Urothelium cell line (cell line): ENCODE results near the gene STK33.

Experiments used
- DNase-seq: peaks from one replicate; pipeline ENCODE4 v3.0.0; 2011; ENCODE audit warnings: low spot score, mixed read lengths
- FAIRE-seq: peaks from 2 replicates; lab custom pipeline; 2011; peaks lifted over from hg19 to GRCh38; lab: Jason Lieb, UNC

Gene STK33

DNA sequence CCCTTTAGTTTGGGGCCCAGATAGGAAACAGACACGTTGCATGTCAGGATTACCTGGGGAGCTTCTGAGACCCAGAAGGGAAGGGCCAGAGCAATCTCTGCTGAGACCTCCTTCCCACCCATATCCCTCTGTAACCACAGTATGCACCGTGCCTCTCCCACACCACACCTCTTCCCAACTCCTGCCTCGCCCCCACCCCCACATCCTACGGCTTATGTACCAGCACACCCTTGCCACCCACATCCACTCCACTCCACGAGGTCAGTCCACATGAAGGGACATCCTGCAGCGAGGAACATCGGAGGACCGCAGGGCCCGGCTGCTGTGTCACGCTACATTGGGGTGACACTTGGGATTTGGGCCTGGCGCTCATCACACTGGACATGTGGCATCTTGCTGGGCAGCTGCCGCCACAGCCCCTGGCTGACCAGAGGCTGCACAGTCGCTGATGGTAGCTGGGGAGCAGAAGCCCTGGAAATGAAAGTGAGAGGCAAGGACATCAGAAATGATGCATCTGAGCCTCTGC, 212.1 kb downstream of the STK33 start:
- DNase-seq (no peak), FAIRE-seq (peak; percentile 5)

DNA sequence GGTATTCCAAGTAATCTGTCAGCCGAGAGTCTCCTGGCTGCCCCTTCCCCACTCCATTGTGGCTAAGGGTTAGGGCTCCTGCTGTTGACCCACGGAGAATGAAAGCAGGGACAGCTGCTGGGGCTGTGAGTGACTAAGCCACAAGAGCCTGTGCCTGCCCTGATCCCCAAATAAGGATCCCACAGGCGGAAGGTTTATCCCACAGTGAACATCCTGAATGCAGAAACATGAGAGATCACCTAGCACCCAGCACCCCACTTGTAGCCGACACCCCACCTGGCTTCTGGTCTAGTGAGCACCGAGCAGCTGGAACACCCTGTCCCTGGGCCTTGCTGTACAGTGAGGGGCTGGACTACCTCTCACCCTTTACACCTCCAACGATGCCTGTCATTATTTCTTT, 212.7 kb downstream of the STK33 start:
- FAIRE-seq (no peak), DNase-seq (no peak)

DNA sequence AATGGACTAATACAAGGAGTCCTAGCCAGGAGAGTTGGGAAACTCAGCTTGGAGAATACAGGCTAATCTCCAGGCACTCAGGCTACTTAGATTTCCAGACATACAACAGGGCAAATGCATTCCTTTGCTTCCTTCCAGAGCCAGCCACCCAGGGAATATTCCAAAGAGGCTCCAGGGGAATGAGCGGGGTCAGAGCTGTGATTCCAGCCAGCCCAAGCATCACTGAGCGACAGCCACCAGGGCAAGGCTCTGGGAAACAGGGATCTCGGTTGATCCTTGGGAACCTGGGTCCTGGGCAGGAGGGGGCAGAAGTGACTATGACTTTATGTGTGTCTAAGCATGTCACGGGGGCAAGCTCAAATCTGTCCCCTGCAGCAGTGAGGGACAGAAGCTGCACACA, 218.1 kb downstream of the STK33 start:
- FAIRE-seq: no peak
- no peak for DNase-seq

DNA sequence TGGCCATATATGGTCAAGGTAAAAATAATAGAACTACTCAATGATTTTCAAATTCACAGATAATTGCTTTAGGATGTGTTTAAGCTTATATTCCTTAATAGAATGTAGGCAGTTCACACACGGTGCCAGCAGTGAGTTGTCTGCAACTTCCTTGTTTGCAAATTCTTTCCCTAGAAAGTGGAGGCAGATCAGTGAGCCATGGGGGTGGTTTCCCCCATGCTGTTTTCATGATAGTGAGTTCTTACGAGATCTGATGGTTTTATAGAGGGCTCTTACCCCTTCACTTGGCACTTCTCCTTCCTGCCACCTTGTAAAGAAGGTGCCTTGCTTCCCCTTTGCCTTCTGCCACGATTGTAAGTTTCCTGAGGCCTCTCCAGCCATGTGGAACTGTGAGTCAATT, 218.6 kb downstream of the STK33 start:
- FAIRE-seq (no peak), DNase-seq (no peak)

DNA sequence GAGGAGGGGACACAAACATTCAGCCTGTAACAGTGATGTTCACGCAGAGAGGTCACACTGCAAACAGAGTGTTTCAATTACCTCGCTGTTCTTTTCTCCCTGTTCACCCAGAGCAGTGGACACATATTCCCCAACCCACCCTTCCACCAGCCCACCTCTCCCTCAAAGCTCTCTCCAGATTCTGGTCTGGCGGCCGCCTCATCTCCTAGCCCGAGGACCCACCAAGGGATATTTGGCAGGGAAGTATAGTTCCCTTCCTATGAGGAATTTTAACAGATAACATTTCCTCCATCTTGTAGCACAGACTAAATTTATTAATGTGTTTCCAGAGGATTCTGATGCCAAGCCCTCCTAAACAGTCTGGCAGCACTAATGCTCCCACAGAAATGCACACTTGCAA, 219.3 kb downstream of the STK33 start:
- DNase-seq (no peak), FAIRE-seq (no peak)

DNA sequence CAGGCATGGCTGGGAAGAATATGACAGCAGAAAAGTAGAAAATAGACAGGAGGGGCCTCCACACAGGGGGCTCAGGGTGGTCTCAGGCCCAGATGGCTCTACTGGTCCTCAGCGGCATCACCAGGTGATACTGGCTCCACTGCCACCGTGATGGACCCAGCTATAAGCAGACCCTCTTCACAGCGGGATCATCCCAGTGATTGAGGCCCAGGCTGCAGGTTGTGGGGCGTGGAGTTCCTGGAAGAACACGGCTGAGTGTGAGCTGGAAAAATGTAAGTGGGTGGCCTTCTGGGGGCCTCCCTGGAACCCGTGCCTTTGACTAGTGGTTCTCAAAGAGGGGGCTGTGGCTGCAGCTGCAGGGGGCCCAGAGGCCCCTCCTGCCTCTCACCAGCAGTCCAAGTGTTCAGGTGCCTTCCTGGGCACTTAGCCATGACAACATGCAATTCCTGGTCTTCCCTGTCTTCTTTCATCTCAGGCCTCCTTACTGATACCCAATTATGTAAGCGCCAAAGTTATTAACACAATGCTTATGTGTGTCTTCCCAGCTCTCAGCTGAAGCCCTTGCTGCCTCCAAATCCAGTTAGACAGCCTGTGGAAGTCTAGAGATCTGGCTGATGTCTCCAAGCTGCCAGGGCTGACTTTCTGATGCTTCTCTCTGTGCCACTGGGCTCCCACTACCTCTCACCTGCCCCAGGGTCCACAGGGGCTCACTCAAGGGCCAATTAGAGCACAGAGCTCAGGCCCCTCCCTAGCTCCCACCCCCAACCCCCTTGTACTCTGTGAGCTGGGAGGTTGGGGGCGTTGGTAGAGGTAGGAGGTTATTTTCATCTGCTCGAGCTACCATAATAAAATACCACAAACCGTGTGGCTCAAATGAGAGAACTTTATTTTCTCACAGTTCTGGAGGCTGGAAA, 220.3 kb downstream of the STK33 start:
- FAIRE-seq (no peak), DNase-seq (no peak)

DNA sequence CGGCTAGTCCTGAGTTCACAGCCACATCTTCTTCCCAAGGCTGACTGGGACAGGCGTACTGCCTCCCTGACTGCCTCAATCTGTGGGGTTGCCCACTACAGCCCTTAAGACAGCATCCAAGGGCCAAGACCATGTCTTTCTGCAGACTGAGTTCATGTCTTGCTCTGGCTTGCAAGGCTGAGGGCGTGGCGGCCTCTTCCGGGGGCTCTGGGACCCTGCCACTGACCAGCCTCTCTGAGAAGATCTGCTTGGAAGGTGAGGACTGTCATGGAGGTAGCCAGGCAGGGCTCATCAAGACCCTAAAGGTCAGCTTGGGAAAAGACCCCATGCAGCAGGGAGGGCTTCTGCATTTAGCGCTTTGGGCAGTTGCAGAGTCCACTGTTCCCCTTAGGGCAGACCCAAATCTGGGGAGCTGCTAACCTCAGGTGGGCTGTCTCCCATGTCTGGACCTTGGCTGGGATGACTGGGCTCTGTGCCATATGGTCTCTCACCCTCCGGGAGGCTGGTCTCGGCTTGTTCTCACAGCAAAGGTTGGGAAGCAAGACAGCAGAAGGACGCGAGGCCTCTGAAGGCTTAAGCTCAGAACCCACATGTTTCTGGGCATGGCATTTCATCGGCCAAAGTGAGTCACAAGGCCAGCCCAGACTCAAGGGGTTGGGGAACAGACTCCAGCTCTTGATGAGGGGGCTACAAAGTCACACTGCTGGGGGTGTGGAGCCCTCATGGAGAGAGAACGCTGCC, 221.2 kb downstream of the STK33 start:
- FAIRE-seq (no peak), DNase-seq (no peak)

DNA sequence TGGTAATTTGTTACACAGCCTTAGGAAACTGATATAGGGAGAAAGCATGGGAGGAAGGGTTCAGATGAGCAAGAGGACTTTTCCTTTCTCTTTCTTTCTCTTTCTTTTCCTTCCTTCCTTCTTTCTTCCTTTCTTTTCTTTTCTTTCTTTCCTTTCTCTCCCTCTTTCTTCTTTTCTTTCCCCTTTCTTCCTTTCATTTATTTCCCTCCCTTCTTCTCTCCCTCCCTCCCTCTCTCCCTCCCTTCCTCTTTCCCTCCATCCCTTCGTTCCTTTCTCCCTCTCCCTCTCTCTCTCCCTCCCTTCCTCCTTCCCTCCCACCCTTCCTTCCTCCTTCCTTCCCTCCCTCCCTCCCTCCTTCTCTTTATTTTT, 222.5 kb downstream of the STK33 start:
- FAIRE-seq (no peak), DNase-seq (no peak)

DNA sequence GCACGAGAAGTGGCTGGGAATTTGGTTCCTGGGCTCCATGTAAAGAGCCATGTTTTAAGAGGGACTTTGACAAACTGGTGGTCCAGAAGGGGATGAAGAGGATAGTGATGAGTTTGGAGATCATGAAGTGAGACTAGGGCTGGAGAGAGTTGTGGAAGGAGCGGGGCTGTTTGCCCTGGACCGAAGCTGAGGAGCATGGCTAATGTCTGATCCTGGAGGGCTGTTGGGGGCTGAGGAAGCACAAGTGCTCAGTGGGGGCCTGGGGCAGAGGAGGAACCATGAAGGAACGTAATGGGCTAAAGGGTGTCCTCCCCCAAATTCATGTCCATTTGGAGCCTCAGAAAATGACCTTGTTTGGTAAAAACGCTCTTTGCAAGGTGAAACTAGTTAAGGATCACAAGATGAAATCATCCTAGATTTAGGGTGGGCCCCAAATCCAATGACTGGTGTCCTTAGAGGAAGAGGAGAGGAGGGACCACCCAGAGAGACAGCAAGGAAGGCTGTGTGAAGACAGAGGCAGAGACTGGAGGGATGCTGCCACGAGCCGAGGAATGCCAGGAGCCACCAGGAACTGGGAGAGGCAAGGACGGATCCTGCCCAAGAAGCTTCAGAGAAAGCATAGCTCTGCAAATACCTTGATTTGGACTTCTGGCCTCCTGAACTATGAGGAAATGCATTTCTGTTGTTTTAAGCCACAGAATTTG, 223.1 kb downstream of the STK33 start:
- no peak for FAIRE-seq
- no peak for DNase-seq

DNA sequence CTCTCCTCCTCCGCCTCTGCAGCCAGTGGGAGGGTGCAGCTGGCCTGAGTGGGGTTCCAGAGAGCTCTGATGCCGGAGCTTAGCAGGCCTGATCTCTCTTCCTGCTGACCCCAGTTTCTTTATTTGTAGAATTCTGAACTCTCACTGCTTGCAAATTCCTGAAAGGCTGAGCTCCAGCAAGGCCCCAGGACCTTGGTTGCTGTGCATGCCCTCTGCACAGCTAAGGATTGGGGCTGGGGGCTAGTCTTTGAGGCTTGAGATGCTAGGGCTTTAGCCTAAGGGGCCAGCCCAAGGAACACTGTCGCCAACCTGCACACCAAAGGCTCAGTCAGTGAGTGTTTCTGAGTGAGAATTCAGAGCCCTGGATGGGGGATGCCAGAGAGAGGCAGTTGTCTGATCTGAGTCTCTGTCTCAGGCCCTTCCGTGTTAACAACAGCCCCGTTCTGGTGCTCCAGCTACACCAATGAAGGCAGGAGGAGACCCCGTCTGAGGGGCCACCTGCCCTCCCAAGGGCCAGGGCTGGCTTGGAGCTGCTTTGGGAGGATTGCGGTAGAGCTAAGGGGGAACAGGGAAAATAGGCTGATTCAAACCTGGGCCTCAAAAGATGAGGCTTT, 224.3 kb downstream of the STK33 start:
- FAIRE-seq (no peak), DNase-seq (no peak)

DNA sequence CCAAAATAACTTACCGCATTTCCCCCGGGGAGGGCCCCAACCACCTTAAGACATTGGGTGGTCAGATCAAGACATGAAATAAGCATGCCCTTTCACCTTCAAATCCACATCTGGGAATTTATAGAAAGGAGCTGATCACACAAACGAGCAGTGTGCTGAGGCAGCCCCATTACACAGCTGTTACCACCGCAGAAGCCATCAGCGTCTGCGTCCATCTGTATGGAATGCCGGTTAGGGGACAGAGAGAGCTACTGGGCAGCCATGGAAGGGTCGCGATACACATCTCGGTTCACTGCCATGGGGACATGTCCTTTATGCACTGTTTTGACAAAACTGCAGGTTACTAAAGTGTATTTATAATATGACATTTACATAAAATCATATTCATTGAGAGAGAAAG, 225.3 kb downstream of the STK33 start:
- no peak for FAIRE-seq
- DNase-seq: no peak

DNA sequence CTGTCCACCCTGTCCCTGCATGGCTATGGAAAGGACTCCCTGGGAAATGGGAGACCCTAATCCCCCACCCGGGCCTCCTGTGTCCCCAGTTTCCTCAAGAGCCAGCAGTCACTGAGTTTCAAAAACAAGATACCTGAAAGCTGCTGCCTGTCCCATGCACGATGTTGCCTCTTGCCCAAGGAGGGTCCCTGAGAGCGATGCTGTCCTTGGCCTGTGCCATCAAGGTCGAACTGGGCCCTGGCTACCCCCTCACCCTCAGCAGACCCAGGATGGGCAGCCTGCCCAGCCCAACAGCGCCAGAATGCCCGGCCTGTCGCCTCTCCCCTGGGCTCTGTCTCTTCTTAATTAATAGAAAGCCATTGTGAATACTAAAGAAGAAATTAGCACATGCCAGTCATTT, 225.8 kb downstream of the STK33 start:
- no peak for FAIRE-seq
- DNase-seq: no peak

DNA sequence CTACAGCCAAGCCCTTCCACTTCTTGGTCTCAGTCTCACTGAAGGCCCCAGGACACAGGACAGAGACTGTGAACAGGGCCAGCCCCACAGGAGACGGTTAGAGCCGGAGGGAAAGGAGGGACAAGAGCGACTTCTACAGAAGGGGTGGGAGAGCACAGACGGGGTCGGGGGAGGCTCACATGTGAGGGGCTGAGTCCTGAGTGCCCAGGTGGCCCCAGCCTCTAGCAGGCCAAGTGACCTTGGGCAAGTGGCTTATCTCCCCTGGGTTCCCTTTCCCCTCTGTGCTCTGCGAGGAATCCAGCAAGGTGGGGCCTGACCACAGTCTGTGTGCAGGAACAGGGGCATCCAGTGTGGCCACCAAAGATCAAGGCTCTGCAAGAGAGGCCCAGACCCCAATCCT, 227.7 kb downstream of the STK33 start:
- DNase-seq: no peak
- no peak for FAIRE-seq

DNA sequence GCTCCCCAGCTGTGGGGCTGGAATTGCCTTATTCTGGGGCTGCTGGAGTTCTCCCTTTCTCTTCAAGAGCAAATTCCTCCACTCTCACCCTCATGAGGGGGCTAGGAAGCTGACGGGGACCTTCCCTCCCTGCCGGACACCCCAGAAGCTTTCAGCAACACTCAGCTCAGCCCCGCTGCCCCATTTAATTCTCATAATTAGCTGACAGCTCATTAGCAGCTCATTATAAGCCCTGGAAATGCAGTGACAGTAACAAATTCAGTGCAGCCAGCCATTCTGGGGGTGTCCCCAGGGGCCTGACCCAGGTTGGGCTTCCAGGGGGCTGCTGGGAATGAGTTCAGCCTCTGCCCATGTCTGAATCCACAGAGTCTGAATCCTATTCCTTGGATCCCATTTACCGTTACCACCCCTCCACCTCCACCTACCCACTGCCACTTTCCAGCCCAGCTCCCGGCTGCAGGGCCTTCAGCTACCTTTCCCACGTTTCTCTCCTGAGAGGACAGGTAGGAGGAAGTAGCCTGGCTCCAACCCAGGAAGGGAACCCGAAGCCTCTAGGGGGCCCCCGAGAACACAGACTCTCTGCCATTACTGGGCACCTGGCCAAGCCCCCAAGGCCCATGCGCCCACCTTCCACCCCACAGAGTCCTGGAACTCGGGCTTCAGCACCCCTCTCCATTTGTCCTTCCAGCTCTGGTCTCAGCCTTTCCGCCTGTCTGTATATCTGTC, 228.6 kb downstream of the STK33 start:
- FAIRE-seq (no peak), DNase-seq (no peak)

DNA sequence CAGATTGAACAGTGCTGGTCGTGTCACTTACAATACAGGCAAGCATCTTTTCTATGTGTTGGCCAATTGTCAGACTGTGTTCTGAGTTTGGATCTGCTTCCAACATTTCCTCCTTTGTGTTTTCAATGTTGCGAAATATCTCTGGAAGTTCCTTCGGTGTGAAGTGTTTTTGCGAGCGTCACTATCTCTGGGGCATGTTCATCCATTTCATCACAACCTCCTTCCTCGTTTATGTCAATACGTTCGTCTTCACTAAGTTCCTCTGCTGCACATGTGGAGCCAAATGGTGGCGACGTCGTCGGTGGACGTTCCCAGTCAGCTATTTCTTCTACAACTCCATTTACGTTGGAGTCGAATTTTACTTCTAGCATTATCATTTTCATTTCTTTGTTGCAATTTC, 230.1 kb downstream of the STK33 start:
- FAIRE-seq: no peak

DNA sequence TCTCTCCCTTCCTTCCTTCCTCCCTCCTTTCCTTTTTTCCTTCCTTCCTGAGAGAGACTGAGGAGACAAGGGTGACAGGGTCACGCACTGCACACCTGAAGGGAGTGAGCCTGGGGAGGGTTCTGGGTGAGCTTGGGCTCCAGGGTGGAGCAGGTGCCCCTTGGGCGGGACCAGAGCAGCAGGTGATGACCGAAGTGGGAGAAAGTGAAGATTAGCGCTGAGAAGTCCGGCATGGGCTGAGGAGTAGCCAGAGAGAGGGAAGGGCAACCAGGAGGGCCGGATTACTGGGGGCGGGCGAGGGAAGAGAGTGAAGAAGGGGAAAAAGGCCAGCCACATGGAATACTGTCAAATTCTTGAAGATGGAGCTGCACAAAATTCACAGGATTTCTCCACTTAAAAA, 231.1 kb downstream of the STK33 start:
- FAIRE-seq (no peak), DNase-seq (no peak)

More for the DNA sequence above, 230.1 kb downstream of the STK33 start:
- no peak for DNase-seq

DNA sequence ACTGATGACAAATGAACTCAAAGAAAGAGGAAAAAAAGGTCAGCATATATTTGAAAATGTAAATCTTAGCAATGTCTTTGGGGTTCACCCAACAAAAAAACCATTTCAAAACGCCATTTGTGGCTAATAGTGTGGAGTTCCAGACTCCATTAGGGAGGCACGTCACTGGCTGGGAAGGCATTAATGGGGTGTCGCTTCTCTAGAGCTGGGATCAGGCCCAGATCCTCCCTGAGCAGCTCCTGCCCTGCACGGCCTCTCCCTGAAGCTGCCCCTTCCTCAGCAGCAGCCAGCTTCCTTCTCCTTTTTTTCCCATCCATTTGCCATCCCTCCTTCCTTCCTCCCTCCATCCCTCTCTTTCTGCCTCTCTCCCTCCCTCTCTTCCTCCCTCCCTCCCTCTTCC, 231.5 kb downstream of the STK33 start:
- FAIRE-seq (no peak), DNase-seq (no peak)

DNA sequence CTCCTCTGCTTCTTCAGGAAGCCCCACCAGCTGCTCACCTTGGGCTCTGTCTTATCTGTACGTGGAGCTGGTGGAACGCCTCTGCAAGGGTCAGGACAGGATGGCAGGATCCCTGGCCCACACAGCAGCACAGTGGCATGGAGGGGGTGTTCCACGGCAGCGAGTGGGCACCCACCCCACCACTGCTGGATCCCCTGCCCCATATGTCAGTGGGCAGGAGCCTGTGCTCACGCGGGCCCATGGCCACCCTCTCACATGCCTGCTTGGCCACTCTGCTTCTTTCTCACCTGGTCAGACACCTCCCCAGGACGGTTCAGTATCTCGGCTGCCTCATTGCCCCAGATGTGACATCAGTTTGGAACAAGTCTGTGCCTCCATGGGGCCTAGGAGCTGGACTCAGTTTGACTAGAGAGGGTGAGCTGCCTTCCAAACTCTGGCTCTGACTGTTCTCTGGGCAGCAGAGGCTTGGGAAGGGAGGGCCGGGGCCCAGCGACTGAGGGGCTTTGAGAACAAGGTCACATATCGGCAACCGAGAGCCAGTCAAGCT, 232.3 kb downstream of the STK33 start:
- no peak for FAIRE-seq

DNA sequence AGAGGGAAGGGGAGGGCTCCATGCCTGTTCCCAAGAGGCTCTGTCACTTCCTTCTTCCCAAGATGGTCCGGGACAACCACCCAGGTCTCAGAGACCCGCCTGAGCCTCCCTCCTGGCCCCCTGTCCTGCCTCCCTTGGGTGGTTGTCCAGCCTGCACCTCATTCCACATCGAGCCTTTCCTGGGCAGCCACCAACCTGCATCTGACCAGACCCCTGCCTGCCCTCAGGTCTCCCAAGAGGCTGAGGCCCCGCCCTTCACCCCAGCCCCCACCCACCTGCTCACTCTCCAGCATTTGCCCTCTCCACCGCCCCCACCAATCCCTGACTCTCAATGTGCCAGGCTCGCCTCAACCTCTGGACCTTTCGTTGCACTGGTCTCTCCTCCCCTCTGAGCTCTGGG, 232.8 kb downstream of the STK33 start:
- no peak for FAIRE-seq
- no peak for DNase-seq

More for the DNA sequence above, 232.3 kb downstream of the STK33 start:
- DNase-seq: no peak
